ENCODE results near the gene SLC6A6.

SLC6A6 gene

DNA sequence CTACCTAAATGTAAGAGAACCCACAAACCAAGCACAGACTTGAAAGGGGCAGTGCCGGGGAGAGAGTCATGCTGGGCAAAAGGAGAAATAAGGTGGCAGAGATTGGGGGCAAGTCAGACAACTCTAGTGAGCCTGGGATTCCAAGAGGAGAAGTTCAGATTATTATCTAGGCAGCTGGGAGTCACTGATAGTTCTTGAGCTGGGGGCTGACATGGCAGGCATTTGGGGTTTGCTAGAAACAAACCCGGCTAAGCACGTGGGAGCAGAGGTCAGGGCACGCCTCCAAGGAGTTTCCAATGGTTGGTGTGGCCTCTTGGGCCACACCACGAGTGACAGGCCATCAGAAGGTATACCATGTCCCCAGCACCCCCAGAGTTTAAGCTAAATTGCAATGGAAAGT lies 27.6 kb downstream of the SLC6A6 start:
- TF ChIP-seq, protein P1, sequence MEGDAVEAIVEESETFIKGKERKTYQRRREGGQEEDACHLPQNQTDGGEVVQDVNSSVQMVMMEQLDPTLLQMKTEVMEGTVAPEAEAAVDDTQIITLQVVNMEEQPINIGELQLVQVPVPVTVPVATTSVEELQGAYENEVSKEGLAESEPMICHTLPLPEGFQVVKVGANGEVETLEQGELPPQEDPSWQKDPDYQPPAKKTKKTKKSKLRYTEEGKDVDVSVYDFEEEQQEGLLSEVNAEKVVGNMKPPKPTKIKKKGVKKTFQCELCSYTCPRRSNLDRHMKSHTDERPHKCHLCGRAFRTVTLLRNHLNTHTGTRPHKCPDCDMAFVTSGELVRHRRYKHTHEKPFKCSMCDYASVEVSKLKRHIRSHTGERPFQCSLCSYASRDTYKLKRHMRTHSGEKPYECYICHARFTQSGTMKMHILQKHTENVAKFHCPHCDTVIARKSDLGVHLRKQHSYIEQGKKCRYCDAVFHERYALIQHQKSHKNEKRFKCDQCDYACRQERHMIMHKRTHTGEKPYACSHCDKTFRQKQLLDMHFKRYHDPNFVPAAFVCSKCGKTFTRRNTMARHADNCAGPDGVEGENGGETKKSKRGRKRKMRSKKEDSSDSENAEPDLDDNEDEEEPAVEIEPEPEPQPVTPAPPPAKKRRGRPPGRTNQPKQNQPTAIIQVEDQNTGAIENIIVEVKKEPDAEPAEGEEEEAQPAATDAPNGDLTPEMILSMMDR (IDR thresholded peaks at IDR 0.05; ENCODE audit: borderline replicate concordance, insufficient read depth, low read depth, low read length), result no peak

DNA sequence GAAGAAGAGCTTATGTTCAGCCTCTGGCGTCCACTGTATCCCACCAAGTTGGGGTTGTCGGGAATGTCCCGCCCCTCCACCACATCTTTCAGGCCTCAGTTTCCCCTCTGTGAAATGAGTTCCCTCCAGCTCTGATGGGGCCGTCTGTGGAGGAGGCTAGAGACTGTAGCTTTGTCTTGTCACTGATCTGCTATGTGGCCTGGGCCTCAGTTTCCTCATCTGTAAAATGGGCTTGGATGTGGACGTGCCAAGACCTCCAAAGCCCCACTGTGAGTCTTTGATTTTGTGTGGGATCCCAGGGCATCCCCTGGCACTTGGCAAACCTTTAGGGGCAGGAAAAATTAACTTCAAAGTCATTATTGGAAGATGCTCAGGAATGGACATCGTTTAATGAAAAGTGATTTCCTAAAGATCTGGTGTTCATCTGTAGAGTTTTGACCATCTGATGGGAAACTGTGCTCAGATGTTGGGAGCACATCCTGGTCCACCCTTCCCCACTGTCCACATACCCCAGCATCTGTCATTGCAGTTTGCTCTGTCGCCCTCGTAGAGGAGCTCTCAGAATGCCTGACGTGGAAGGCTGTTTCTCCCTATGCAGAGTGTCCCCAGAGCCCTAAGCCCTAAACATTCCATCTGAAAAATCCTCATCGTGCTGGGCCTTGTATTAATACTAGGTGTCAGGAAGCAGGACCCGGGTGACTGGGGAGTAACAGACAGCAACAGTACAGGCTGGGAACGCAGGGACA lies 28.5 kb downstream of the SLC6A6 start:
- peak overlapping the region; percentile 33 for H3K4me3 ChIP-seq (ENCODE audit: low read depth, low read length)
- TF ChIP-seq, protein P1 (IDR thresholded peaks at IDR 0.05; ENCODE audit: borderline replicate concordance, insufficient read depth, low read depth, low read length), result no peak

More for the DNA sequence above, 27.6 kb downstream of the SLC6A6 start:
- no peak overlapping the region for H3K4me3 ChIP-seq (ENCODE audit: low read depth, low read length)

DNA sequence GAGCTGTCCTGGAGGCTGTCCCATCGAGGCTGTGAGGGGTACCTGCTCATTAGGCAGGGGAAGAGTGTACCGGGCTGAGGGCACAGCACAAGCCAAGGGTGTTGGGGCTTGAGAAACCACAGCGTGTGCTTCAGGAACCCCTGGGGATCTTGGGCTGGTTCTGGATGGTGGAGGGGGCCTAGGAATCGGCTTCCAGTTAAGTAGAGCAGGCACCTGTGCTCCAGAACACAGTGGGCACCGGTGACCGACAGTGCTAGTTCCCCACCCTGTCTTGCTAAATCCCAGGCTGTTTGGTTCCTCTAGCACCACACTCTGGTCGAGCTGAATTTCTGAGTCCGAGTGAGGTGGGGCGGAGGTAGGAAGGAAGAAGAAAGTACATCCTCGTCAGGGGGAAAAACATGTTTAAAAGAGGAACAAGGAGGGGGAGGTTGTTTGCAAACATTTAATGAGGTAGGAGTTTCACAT lies 29.1 kb downstream of the SLC6A6 start:
- peak overlapping the region; percentile 33 for H3K4me3 ChIP-seq (ENCODE audit: low read depth, low read length)
- TF ChIP-seq, protein P1 (IDR thresholded peaks at IDR 0.05; ENCODE audit: borderline replicate concordance, insufficient read depth, low read depth, low read length), result peak; percentile 32; the same call in 1 of the 2 replicates

DNA sequence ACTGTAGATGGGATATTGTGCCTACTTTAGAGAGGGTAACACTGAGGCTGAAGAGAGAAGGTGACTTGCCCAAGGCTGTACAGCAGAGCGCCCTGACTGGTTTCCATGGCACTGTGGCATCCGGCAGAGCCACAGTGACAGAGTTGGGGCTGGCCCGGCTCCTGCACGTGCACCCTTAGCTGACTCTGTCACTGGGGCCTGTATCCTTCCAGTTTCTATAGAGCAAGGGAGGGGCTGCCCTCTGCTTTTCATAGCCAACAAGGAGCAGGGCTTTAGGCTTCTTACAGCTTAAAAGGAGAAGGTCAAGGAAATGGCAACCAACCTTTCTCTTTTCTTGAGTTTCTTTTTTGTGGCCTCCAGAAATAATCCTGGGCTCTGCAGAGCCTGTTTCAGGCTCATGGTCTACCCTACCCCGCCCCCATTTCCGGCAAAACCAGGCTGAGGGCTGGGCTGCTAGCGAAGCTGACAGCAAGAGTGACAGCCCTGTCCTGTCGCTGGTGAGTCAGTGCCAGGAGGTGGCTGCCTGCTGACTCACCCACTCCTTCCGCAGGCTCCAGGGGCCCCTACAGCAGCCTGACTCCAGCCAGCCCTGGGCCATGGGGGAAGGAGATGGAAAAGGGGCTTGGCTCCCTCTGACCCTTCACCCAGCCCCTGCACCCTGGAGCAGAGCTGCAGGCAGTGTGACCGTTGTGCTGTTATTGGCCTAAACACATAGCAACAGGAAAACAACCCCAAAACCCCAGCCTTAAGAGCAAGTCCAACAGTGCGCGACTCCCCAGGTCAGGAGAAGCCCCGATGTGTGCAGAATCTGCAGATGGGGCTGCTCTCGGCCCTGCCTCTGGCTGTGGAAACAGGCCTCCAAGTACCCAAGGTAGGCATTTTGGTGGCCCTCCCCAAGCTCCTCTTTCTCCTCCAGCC lies 29.8 kb downstream of the SLC6A6 start:
- H3K4me3 ChIP-seq (ENCODE audit: low read depth, low read length), result peak overlapping the region; percentile 33
- TF ChIP-seq, protein P1 (IDR thresholded peaks at IDR 0.05; ENCODE audit: borderline replicate concordance, insufficient read depth, low read depth, low read length), result no peak

DNA sequence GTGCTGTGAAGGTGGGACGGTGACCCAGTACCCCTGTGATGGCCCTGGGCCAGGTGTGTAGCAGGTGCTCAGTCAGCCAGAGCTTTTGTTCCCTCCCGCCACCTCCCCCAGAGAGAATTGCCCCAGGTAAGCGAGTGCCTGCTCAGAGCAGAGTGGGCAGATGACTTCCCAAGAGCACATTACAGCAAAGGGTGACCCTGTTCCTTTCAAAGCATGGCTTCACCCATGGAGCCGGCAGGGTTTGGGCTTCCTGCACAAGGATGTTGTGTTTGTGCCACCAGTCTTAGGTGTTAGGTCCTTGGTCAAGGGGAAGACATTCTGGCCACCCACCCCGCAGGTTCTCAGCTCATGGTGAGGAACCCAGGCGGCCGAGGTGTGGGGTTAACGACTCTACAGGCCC lies 30.7 kb downstream of the SLC6A6 start:
- H3K4me3 ChIP-seq (ENCODE audit: low read depth, low read length), result peak overlapping the region; percentile 27
- TF ChIP-seq, protein P1 (IDR thresholded peaks at IDR 0.05; ENCODE audit: borderline replicate concordance, insufficient read depth, low read depth, low read length), result no peak

DNA sequence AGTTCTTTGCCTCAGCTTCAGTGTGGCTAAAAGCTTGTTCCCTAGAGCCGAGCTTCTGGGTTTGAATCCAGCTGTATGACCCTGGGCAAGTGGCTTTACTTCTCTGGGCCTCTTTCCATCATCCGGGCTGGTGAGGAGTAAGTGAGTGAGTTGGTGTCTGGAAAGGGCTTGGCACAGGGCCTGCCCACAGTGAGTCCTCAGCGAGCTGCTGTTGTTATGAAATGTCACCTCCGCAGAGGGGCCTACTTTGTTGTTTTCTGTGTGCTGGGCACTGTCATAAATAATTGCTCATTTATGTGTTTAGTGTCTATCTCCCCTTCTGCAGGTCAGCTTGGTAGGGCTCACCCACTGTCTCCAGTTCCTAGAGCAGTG lies 31.7 kb downstream of the SLC6A6 start:
- H3K4me3 ChIP-seq (ENCODE audit: low read depth, low read length), result no peak overlapping the region
- TF ChIP-seq, protein P1 (IDR thresholded peaks at IDR 0.05; ENCODE audit: borderline replicate concordance, insufficient read depth, low read depth, low read length), result no peak
